GM12878 (cell line): ENCODE data around the gene CYYR1. TPM values are rescaled to one million over a fixed set of nuclear protein-coding genes. Genes with fewer than 3 reads are reported as not detected.

ENCODE experiments used
- ATAC-seq: fragments of 200-7000 bp; cut with Tn5 transposase; 3 replicates; pipeline ENCODE4 v1.9.1; 2020; ENCODE audit warnings: mild to moderate bottlenecking, moderate library complexity
- BruUV-seq: library from RNA; stranded (reverse); fragments of 400-500 nt; replicated peaks from 2 replicates; lab custom pipeline; 2021; lab: Mats Ljungman, UMichigan
- CTCF ChIA-PET: fragments of 300-600 bp; sonication (Branson Sonifier 250); formaldehyde crosslinking; extraction: SDS; loops from one replicate; lab custom pipeline; 2021; ENCODE audit warnings: inconsistent platforms; lab: Yijun Ruan, JAX
- POLR2A ChIA-PET: fragments of 350-600 bp; formaldehyde crosslinking; extraction: SDS; loops from one replicate; lab custom pipeline; 2021; ENCODE audit warnings: inconsistent platforms; lab: Charles Lee
- RAD21 ChIA-PET: fragments of 300-600 bp; sonication (Branson Sonifier 250); formaldehyde crosslinking; loops from one replicate; lab custom pipeline; 2023; ENCODE audit warnings: antibody characterized with exemption; ENCODE audit not compliant: unreplicated experiment; lab: Charles Lee
- SMC1A ChIA-PET: fragments of 300-600 bp; sonication (Branson Sonifier 250); formaldehyde crosslinking; loops from one replicate; lab custom pipeline; 2023; ENCODE audit not compliant: unreplicated experiment, uncharacterized antibody; lab: Charles Lee
- DNase-seq: peaks from one replicate; pipeline ENCODE4 v3.0.0-alpha.2; 2011; ENCODE audit warnings: low read depth, low spot score
- FAIRE-seq: peaks from 3 replicates; lab custom pipeline; 2011; peaks lifted over from hg19 to GRCh38; lab: Jason Lieb, UNC
- H2AFZ ChIP-seq: 2 replicates; pipeline ENCODE4 v1.6.0; 2011; ENCODE audit warnings: low read depth, low read length, control low read depth; ENCODE audit not compliant: control insufficient read depth
- H3K27ac ChIP-seq: 2 replicates; pipeline ENCODE4 v1.5.1; 2011; ENCODE audit warnings: control low read depth; ENCODE audit not compliant: control insufficient read depth, insufficient read depth
- H3K27me3 ChIP-seq, 2 experiments: replicated peaks in 1 of 2; 2 replicates each; pipeline versions ENCODE4 v1.6.0 to v1.6.1; 2011; ENCODE audit warnings: low read length in 1 of 2; ENCODE audit not compliant: control insufficient read depth in 2 of 2, insufficient read depth in 2 of 2
- H3K36me3 ChIP-seq, 2 experiments: 2 replicates each; pipeline ENCODE4 v1.5.1; 2011; ENCODE audit warnings: low read length in 1 of 2; ENCODE audit not compliant: control insufficient read depth in 2 of 2, insufficient read depth in 2 of 2
- H3K4me1 ChIP-seq: 2 replicates; pipeline ENCODE4 v1.6.1; 2011; ENCODE audit warnings: mild to moderate bottlenecking, low read length, moderate library complexity, mixed read lengths; ENCODE audit not compliant: control insufficient read depth, insufficient read depth
- H3K4me2 ChIP-seq: 2 replicates; pipeline ENCODE4 v1.6.0; 2011; ENCODE audit warnings: control low read depth; ENCODE audit not compliant: control insufficient read depth, insufficient read depth
- H3K4me3 ChIP-seq: fragments of 200-600 bp; sonication (generic); 2 replicates; pipeline ENCODE4 v1.5.1; 2016
- H3K79me2 ChIP-seq: 2 replicates; pipeline ENCODE4 v1.6.0; 2011; ENCODE audit warnings: low read length; ENCODE audit not compliant: control insufficient read depth, insufficient read depth
- H3K9ac ChIP-seq: 2 replicates; pipeline ENCODE4 v1.8.0; 2011; ENCODE audit warnings: low read length, control low read depth, mixed read lengths; ENCODE audit not compliant: control insufficient read depth, insufficient read depth
- H3K9me3 ChIP-seq: replicated peaks from 3 replicates; pipeline ENCODE4 v1.5.1; 2011; ENCODE audit warnings: mild to moderate bottlenecking, low read length; ENCODE audit not compliant: control insufficient read depth, insufficient read depth
- H4K20me1 ChIP-seq: 2 replicates; pipeline ENCODE4 v1.6.0; 2011; ENCODE audit not compliant: control insufficient read depth, insufficient read depth
- BACH1 ChIP-seq: fragments of 450-650 bp; IDR thresholded peaks from 2 replicates; pipeline ENCODE4 v1.6.1; 2017; ENCODE audit warnings: mild to moderate bottlenecking, borderline replicate concordance
- CBX5 ChIP-seq: sonication (generic); IDR thresholded peaks from 2 replicates; pipeline ENCODE4 v1.6.1; 2016; ENCODE audit warnings: low read depth, moderate library complexity, mild to moderate bottlenecking, inconsistent platforms
- EP300 ChIP-seq, 2 experiments: fragments of 150-350 bp in 1 of 2; IDR thresholded peaks; 2 replicates each; pipeline ENCODE4 v1.6.1; 2011 to 2012; ENCODE audit warnings: low read depth in 2 of 2, low read length in 2 of 2, borderline replicate concordance in 1 of 2, improper control_type of control experiment in 1 of 2, inconsistent platforms in 1 of 2; ENCODE audit not compliant: control insufficient read depth in 1 of 2
- FOS ChIP-seq: IDR thresholded peaks from 3 replicates; pipeline ENCODE4 v1.6.1; 2011; ENCODE audit warnings: borderline replicate concordance; ENCODE audit not compliant: insufficient read length; ENCODE audit errors: extremely low read depth
- HCFC1 ChIP-seq: fragments of 150-350 bp; IDR thresholded peaks from 2 replicates; pipeline ENCODE4 v1.6.1; 2014; ENCODE audit warnings: low read length
- HDAC6 ChIP-seq: fragments of 200-600 bp; sonication (generic); IDR thresholded peaks from one replicate; pipeline ENCODE4 v1.8.0; 2017; ENCODE audit warnings: antibody characterized with exemption; ENCODE audit not compliant: unreplicated experiment
- HDGF ChIP-seq: fragments of 450-650 bp; IDR thresholded peaks from 2 replicates; pipeline ENCODE4 v1.6.1; 2016; ENCODE audit warnings: antibody characterized with exemption
- KLF5 ChIP-seq: fragments of 450-650 bp; IDR thresholded peaks from 2 replicates; pipeline ENCODE4 v1.6.1; 2014; ENCODE audit warnings: mild to moderate bottlenecking; ENCODE audit not compliant: partially characterized antibody
- MYB ChIP-seq: fragments of 150-350 bp; IDR thresholded peaks from 2 replicates; pipeline ENCODE4 v1.6.1; 2014; ENCODE audit warnings: mild to moderate bottlenecking, low read depth, low read length, borderline replicate concordance
- SIX5 ChIP-seq: IDR thresholded peaks from 2 replicates; pipeline ENCODE4 v1.6.1; 2011; ENCODE audit warnings: mild to moderate bottlenecking, low read depth, low read length, moderate library complexity; ENCODE audit not compliant: severe bottlenecking
- SREBF2 ChIP-seq: IDR thresholded peaks from 2 replicates; pipeline ENCODE4 v1.6.1; 2012; ENCODE audit warnings: mild to moderate bottlenecking, low read length
- TAF1 ChIP-seq: IDR thresholded peaks from 2 replicates; pipeline ENCODE4 v1.6.1; 2011; ENCODE audit warnings: mild to moderate bottlenecking, low read depth, low read length, borderline replicate concordance
- ZBTB11 ChIP-seq: fragments of 450-650 bp; formaldehyde crosslinking; IDR thresholded peaks from 2 replicates; pipeline ENCODE4 v1.5.0; 2022; ENCODE audit warnings: mild to moderate bottlenecking, missing genetic modification characterization
- ZBTB4 ChIP-seq: fragments of 450-650 bp; formaldehyde crosslinking; IDR thresholded peaks from 2 replicates; pipeline ENCODE4 v1.4.0; 2022; ENCODE audit warnings: mild to moderate bottlenecking, moderate library complexity
- ZNF622 ChIP-seq: fragments of 450-650 bp; IDR thresholded peaks from 2 replicates; pipeline ENCODE4 v1.6.1; 2017; ENCODE audit warnings: mild to moderate bottlenecking, inconsistent platforms
- in situ Hi-C: fragments of 300-500 bp; cut with MboI; formaldehyde crosslinking; loops from 9 replicates; pipeline ENCODE4 v1.14.3; 2018; ENCODE audit warnings: mixed read lengths
- intact Hi-C: fragments of 100-400 bp; cut with micrococcal nuclease; formaldehyde crosslinking; loops from one replicate; pipeline ENCODE4 v1.14.2; 2022; ENCODE audit not compliant: unreplicated experiment
- polyA plus RNA-seq, 11 experiments: library from polyadenylated mRNA; depleted of rRNA in 4 of 11; unstranded in 6 of 11; stranded (reverse) in 5 of 11; fragments of >200 nt; fragmentation: Nextera tagmentation in 4 of 11; fragmentation: Illumina TruSeq in 1 of 11; extraction: Ambion mirVana in 4 of 11; extraction: Trizol in 1 of 11; gene quantifications; 1 replicate in 1 of 11; 2 replicates in 10 of 11; pipeline versions ENCODE4 v1.2.1 to v1.2.3, GENCODE V29; 2011 to 2016; ENCODE audit warnings: inconsistent platforms in 2 of 11, missing spikeins in 2 of 11, low read depth in 1 of 11
- total RNA-seq, 4 experiments: library from RNA; depleted of rRNA in 3 of 4; stranded (reverse); fragments of >200 nt in 3 of 4; fragmentation: Illumina TruSeq in 1 of 4; extraction: Trizol in 1 of 4; gene quantifications; 2 replicates each; pipeline versions ENCODE4 v1.2.1 to v1.2.3, GENCODE V29; 2013 to 2021
- TF ChIP-seq, protein P1 (sequence below): fragments of 450-650 bp; conservative IDR thresholded peaks from 2 replicates; pipeline ENCODE4 v1.6.1; 2017; ENCODE audit warnings: mild to moderate bottlenecking, moderate library complexity

Gene CYYR1
- total and polyA plus RNA-seq, 10 of the 15 experiments (the other 5 are each of a cell fraction or from before 2014, with no cell fraction given) = 0.11 to 0.13 TPM; not detected in 8

GRCh38 chr21:26501495-26502021, 71.5 kb downstream of the CYYR1 start (continued):
- TF ChIP-seq ZBTB11 (CRISPR knock-in tag) = no peak

GRCh38 chr21:26499495-26499894, 73.6 kb downstream of the CYYR1 start:
- SMC1A ChIA-PET = no interaction called here
- POLR2A ChIA-PET = no interaction called here
- no peaks in the 10 kb centered on the region for H3K27me3 ChIP-seq
- H3K27ac ChIP-seq = no peak overlapping the region
- no peaks in the 10 kb centered on the region for H3K79me2 ChIP-seq
- intact Hi-C loops = no loop called here
- no peaks in the 10 kb centered on the region for H3K9me3 ChIP-seq
- H3K4me3 ChIP-seq = no peak overlapping the region
- no peak overlapping the region for H3K4me2 ChIP-seq
- no peak overlapping the region for H2AFZ ChIP-seq
- FAIRE-seq (no peak), DNase-seq (no peak), ATAC-seq (no peak)
- no TSS peak for BruUV-seq
- H3K9ac ChIP-seq = no peak overlapping the region
- CTCF ChIA-PET = no interaction called here
- no peaks in the 10 kb centered on the region for H3K4me1 ChIP-seq
- H3K36me3 ChIP-seq = no peaks in the 10 kb centered on the region
- no peaks in the 10 kb centered on the region for H4K20me1 ChIP-seq
- RAD21 ChIA-PET = no interaction called here
- in situ Hi-C loops = no loop called here
- no peak for TF ChIP-seq SREBF2
- TF ChIP-seq MYB = no peak
- no peak for TF ChIP-seq BACH1
- no peak for TF ChIP-seq HDGF
- TF ChIP-seq, protein P1, sequence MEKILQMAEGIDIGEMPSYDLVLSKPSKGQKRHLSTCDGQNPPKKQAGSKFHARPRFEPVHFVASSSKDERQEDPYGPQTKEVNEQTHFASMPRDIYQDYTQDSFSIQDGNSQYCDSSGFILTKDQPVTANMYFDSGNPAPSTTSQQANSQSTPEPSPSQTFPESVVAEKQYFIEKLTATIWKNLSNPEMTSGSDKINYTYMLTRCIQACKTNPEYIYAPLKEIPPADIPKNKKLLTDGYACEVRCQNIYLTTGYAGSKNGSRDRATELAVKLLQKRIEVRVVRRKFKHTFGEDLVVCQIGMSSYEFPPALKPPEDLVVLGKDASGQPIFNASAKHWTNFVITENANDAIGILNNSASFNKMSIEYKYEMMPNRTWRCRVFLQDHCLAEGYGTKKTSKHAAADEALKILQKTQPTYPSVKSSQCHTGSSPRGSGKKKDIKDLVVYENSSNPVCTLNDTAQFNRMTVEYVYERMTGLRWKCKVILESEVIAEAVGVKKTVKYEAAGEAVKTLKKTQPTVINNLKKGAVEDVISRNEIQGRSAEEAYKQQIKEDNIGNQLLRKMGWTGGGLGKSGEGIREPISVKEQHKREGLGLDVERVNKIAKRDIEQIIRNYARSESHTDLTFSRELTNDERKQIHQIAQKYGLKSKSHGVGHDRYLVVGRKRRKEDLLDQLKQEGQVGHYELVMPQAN = no peak
- no peak for TF ChIP-seq ZBTB4 (CRISPR knock-in tag)
- no peak for TF ChIP-seq SIX5
- no peak for TF ChIP-seq TAF1
- TF ChIP-seq FOS = no peak
- no peak for TF ChIP-seq KLF5
- no peak for TF ChIP-seq HDAC6
- TF ChIP-seq HCFC1 = no peak
- TF ChIP-seq ZNF622 = no peak
- no peak for TF ChIP-seq EP300 (IDR thresholded peaks at IDR 0.05; ENCODE audit: borderline replicate concordance in 1 of 2, control insufficient read depth in 1 of 2, low read depth in 2 of 2, low read length in 2 of 2)
- TF ChIP-seq CBX5 = no peak
